GM18519 (cell line): ENCODE results near the gene KHSRP.
A peak's percentile ranks its signal among the peaks of the same experiment; 100 is the strongest.

Experiments used
- ATAC-seq: cut with Tn5 transposase; IDR thresholded peaks from one replicate; pipeline ENCODE4 v1.9.1; 2021; ENCODE audit warnings: mild to moderate bottlenecking, moderate library complexity; ENCODE audit not compliant: unreplicated experiment, low FRiP score

Gene KHSRP

DNA sequence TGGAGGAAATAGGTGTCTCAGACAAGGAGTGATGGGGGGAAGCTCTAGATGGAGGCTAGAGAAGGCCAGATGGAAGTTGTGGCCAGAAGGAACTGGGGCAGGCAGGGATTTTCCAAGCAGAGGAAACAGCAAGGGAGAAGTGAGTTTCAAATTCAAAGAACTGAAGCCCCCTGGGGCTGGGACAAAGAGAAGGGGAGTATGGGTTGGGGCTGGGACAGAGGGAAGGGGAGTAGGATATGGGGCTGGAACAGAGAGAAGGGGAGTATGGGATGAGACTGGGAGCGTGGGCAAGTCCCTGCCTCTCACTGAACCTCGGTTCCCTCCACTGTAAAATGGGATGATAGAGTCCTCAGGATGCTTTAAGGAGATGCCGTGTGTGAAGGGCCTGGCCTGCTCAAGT is 29.8 kb downstream of the KHSRP start:
- no peak for ATAC-seq

DNA sequence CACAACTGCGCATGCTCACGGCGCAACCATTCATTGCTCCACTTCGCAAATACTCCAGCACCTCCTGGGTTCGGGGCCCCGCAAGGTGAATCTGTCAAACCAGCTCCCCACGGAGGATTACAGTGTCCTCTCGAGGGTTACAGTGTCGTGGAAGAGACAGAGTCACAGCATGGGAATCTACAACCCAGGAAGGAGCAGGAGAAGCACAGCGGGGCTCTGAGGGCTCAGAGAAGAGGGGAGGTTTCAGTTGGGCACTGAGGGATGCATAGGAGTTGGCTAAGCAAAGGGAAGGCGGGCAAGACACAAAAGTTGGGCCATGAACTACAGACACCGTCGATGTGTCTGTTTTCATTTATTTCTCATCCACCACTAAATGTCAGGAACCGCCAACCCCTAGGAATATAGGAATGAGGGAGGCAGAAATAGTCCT is 30.6 kb downstream of the KHSRP start:
- peak; percentile 16 for ATAC-seq

DNA sequence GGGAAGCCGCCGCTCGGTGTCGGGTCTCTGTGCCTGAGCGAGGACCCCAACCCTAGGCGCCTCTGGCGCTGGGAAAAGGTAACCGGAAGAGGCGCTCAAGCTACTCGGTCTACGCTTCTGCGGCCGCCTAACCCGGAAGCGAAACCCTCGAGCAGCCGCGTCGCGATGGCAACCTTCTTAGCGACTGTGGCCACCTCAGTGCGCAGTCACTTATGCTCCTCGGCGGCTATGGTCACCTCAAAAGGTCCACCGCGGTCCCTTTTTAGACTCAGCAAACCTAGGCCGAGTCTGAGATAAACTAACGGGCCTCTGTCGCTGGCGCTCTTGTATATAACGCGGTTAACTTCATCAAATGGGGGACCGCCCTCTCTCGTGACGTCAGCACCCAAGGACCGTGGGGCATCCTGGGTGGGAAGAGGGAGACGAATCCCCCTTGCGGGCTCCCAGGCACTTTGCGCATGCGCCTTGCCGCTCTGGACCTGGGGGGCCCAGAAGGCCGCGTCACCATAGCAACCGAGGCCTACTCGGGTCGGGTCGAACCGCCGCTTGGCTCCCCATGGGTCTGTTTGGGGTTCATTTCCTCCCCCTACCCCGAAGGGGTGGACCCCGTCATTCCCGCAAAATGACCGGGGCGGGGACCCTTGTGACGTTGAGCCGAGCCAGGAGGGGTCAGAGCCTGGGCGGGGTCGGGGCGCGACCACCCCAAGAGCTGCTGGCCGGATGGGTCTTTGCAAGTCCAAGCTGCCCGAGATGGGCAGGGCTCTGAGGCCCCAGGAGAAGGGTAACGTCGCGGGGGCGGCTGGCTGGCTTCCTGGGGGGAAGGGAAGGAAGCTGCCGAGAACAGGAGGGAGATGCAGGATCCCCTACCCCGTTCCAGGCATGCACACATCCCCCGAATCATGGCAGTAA is 31.3 kb downstream of the KHSRP start, which contains the start of gene GTF2F1:
TSS of gene GTF2F1 (minus strand) at position 91 of the 909 bp plus-strand sequence. CDS start 169 bp downstream, outside the sequence.
- ATAC-seq, result peak; percentile 65

DNA sequence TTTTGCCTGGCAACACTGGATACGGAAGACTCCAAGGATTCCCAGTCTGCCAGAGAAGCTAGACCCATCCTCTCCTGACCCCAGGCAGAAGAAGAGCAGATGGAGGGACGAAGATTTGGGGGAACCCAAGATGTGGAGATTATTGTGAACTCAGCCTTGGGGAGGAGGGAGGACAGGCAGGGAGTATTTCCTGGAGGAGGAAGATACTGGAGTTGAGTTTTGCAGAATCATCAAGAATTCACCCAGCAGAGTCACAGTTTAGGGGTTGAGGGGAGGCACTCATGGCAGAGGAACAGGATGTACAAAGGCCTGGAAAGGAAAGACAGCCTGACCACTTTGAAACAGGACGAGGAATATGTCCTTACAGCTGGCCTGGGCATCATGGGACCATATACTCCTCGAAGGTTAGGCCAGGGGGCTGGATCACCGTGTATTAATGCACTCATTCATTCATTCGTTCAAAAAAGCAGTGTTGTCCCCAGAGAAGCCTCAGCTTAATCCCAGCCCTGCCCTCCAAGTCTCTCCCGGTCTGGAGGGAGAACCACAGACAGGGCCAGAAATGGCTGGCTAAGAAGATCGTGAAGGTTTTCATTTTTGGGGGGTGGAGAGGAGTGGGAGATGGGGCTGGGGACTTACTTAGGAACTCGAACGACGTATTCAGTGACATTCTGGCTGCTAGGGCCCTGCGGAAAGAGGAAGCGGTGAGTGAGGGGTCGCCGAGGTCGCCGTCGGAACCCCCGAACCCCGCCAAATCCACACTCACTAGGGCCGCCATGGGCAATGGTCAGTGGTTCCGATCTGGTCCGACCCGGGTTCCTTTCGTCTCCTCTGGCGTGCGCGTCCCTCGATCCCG is 32.2 kb downstream of the KHSRP start:
- ATAC-seq, result no peak

DNA sequence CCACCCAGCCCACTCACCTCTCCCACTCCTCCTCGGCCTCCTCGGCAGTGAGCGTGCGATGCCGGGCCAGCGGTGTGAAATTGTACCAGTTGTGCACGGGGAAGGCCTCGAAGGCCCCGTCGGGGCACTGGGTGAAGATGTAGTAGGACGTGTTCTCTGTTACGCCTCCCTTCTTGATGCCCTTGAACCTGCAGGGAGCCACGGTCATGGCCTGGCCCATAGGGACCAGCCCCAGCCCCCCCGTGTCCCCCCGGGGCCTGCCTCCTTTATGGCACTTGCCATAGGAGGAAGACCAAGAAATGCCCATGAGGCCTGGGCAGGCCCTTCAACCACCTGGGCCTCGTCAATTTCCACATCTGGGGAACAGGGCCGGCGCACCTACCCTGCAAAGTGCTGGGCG is 37.2 kb downstream of the KHSRP start:
- no peak for ATAC-seq

DNA sequence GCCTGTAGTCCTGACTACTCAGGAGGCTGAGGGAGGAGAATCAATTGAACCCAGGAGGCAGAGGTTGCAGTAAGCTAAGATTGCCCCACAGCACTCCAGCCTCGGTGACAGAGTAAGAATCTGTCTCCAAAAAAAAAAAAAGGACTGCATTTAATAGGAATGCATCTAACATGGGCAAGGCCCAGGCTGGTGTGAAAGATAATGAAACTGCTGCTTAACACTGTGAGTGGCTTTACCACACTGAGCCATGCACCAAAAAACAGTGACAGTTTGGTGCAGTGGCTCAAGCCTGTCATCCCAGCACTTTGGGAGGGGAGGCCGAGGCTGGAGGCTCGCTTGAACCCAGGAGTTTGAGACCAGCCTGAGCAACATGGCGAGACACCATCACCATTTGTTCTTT is 40.2 kb downstream of the KHSRP start:
- ATAC-seq, result no peak

DNA sequence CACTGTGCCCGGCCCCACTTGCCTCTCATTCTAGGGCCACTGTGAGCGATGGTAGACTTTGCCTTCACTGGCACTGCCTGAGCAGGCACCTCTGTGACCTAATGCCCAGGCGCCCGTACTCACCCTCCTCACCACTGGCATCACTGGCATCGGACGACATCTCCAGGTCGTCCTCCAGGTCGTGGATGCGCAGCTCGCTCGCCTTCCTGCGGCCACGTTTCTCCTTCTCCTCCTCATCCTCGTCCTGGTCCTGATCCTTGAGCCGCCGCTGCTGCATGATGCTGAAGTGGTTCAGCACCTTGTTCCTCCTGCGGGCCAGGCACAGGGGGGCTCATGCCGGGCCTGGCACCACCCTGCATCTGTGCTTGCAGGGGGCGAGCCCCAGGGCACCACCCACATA is 41.4 kb downstream of the KHSRP start:
- no peak for ATAC-seq

DNA sequence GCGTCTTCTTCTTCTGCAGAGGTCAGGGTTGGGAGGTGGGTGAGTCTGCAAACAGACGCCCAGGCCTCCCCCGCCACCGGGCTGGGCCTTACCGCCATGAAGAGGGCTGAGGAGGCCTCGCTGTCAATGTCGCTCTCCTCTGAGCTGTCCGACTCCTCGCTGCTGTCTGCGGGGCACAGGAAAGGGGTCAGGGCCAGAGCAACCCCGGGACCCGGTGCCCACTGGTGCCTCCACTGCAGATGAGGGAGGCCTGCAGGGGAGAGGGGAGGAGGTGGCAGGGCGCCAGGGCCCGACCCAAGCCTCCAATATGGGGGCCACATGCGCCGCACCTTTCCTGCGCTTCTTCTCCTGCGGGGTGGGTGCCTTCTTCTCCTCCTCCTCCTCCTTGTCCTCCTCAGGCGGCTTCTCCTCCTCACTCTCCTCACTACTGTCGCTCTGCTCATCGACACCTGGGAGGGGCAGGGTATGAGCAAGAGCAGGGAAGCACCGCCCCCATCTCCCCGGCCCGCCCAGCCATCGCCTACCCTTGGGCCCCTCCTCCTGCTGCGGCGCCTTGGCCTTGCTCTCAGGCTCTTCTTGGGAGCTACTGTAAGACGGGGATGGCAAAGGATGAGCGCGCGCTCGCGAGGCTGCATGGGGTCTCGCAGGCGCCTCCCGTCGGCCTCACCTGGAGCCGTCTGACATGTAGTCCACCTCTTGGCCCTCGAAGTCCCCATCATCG is 43.4 kb downstream of the KHSRP start:
- no peak for ATAC-seq

DNA sequence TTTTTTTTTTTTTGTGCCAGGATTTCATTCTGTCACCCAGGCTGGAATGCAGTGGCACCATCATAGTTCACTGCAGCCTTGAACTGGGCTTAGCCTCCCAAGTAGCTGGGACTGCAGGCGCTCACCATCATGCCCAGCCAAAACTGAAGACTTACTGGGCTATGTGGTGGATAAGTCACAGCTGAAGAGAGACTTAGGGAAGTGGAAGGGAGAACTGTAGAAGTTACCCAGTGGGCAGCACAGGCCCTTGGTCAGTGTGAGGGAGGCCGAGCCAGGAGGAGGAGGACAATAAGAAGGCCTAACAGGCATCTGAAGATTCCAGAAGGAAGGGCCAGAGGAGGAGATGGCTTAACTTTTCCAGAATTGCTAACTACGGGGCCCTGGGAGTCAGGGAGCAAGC is 44.9 kb downstream of the KHSRP start:
- ATAC-seq, result no peak

DNA sequence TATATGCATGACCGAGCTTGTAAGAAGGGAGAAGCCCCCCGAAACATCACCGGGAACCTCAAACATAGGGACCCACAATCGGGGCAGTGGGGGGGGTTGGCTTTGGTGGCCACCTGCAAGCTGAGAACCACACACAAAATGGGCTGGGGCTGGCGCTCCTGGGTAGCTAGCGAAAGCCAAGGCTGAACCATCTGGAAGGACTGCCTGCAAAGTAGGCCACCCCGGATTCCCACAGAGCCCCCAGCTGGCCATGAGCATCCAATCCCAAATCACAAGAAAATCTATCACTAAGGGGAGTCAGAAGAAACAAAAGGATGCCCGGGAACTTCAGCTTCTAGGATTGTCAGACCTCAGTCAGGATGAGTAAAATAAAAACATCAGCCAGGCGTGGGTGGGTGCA is 46.1 kb downstream of the KHSRP start:
- no peak for ATAC-seq

DNA sequence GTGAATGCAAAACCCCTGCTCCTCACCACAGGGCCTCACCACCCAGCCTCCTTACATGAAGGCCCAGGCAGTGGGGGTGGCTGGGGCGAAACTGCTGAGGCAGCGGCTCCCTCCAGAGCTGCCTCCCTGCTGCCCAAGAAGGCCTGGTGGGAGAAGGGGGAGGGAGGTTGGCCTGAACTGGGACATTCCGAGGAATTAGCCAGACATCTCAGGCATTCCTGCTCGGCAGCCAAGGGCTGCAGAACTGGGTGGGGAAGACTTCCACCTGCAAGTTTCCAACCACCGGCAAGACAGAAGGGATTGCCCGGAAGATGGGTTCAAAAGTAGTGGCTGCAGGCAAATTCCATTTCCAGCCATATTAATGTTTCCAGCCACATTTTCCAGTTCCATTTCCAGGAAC is 46.6 kb downstream of the KHSRP start:
- no peak for ATAC-seq

DNA sequence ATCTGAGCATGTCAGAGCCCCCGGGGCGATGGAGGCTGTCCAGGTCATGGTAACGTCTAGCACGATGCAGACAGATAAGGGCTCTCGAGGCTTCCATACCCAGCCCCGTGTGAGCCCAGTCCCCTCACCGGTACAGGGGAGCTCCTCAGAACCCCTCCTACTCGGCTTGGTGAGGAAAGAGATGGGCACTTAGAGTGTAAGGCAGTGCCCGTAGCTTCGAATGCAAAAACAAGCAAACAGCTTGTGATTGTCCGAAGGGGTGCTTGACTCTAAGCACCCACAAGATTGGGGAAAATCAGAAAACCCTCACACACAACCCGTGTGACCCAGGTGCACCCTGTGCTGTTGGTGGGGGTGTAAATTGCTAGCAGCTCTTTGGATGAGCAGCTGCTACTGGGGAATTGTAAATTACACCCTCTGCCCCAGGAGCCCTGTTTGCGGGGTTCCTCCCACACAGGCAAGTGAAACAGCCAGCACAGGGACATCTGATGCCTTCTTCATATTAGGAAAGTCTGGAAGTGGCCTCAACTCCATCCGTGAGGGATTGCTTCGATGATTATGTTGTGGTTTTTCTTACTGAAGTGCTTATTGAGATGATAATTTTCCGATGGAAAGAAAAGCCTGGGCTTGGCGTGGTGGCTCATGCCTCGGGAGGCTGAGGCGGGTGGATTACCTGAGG is 48.0 kb downstream of the KHSRP start:
- ATAC-seq, result no peak

DNA sequence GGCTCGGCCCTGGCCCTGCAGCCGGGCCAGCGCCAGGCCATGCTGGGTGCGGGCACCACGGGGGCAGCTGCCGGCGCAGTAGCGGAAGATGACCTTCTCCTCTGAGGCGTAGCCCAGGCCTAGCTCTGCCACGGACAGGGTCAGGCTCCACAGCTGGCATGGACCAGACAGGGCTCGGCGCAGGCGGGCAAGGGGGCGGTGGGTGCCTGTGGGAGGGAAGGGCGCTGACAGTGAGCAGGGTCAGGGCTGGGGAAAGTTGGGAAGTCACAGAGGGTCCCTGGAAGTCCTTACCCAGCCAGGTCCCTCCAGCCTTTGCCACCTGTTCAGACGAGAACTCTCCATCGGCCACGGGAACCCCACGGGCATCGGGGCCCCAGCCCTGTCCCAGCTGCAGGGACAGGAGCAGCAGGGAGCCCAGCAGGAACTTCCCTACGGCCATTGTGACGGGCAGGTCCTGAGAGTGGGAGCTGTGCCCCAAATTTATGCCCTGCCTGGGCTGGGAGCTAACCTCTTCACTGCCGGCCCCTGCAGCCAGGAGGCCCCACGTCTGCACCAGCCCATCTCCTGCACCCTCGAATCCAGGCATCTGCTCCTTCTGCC is 49.1 kb downstream of the KHSRP start, which contains the start of gene PSPN:
TSS of gene PSPN (minus strand) at position 523 of the 600 bp plus-strand sequence. CDS start at position 439, 84 bp downstream.
- no peak for ATAC-seq

DNA sequence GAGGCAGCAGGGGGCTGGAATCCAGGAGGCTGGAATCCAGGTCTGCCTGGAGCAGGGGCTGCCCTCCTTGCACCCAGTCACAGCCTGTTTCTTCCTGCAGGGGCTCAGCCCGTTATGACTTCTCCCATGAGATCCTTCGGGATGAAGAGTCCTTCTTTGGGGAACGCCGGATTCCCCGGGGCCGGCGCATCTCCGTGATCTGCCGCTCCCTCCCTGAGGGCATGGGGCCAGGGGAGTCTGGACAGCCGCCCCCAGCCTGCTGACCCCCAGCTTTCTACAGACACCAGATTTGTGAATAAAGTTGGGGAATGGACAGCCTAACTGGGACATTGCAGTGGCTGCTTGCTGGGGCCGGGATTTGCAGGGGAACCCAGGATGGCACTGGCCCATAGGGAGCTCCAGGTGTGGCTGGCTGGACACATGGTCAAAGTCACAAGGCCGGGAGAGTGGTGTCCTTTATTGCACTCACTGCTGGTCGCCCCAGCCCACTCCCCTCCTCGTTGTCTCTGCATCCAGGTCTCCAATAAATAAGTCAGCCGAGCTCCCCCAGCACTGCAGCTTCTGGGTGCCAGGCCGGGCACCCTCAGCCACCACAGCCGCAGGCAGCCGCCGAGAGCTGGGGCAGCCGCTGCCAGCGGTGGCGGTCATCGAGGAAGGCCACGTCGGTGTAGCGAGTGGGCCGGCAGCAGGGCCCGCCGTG is 49.8 kb downstream of the KHSRP start:
- ATAC-seq, result no peak

DNA sequence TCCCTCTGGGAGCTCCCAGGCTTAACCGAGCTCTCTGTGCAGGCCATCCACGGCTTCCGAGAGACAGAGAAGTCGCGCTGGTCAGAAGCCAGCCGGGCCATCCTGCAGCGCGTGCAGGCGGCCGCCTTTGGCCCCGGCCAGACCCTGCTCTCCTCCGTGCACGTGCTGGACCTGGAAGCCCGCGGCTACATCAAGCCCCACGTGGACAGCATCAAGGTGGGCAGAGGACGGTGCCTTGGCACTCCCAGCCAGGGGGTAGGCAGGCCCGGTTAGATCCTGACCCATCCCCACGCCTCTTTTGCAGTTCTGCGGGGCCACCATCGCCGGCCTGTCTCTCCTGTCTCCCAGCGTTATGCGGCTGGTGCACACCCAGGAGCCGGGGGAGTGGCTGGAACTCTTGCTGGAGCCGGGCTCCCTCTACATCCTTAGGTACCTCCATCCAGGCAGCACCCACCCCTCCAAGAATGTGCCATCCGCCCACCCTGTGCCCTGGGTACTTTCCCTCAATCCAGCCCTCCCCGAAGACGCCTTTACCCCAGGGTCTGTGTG is 50.4 kb downstream of the KHSRP start:
- no peak for ATAC-seq

DNA sequence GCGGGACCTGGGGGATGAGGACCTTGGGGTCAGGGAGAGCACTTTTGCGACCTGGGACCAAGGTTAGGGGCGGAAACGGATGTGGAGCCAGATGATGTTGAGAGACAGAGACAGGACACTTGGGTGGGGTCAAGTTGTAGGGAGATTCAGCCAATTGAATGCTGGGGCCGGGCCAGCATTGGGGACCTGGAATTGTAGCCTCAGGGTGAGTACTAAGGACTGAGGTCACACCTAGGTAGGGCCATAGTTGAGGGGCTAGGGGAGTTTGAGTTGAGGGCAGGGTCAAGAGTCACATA is 50.9 kb downstream of the KHSRP start:
- ATAC-seq, result no peak

DNA sequence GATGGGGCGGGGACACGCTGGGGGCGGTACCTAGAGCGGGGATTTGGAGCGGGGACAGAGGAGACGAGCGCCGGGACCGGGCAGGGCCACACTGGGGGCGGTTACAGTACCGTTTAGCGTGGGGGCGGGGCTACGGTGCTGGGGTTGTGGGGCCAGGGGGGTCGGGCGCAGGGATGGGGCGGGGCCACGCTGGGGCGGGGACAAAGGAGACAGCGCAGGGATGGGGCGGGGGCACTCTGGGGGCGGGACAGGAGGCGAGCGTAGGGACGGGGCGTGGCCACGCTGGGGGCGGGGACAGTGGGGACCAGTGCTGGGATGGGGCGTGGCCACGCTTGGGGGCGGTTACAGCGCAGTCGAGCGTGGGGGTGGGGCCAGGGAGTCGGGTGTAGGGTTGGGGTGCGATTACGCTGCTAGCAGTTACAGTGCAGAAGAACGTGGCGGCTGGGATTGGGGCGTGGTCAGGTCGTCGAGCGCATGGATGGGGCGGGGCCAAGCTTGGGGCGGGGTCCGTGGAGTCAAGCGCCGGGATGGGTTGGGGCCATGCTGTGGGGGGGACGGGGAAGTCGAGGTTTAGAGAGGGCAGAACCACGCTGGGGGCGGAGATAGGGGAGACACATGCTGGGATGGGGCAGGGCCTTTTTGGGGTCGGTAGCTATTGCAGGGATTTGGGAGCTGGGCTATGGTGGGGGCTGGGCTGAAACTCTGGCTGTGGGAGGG is 51.4 kb downstream of the KHSRP start:
- ATAC-seq, result peak; percentile 35

DNA sequence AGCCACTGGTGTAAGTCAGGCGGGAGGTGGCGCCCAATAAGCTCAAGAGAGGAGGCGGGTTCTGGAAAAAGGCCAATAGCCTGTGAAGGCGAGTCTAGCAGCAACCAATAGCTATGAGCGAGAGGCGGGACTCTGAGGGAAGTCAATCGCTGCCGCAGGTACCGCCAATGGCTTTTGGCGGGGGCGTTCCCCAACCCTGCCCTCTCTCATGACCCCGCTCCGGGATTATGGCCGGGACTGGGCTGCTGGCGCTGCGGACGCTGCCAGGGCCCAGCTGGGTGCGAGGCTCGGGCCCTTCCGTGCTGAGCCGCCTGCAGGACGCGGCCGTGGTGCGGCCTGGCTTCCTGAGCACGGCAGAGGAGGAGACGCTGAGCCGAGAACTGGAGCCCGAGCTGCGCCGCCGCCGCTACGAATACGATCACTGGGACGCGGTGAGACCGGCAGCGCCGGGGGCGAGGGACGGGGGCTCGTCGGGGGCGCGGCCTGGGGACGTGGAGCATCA is 52.0 kb downstream of the KHSRP start, which contains the start of gene ALKBH7:
TSS of gene ALKBH7 (plus strand) at position 201 of the 502 bp plus-strand sequence. CDS start at position 228, 27 bp downstream.
- peak; percentile 70 for ATAC-seq
